Sigmoid colon (tissue), 7 donors: ENCODE data around the gene HOXC5. TPM values are rescaled to one million over a fixed set of nuclear protein-coding genes. Genes with fewer than 3 reads are reported as not detected.

Experiments
- DNase-seq: peaks from one replicate; pipeline ENCODE4 v3.0.0-alpha.2; 2019
- H3K27ac ChIP-seq, 4 donors: fragments of 200-600 bp; sonication (generic); one replicate each; pipeline ENCODE4 v1.5.1; 2016 to 2019; ENCODE audit warnings: mild to moderate bottlenecking in 1 of 4
- H3K27me3 ChIP-seq, 3 donors: fragments of 200-600 bp; sonication (generic); one replicate each; pipeline ENCODE4 v1.5.1; 2019; ENCODE audit warnings: mild to moderate bottlenecking in 1 of 3
- H3K36me3 ChIP-seq, 4 donors: fragments of 200-600 bp; sonication (generic); one replicate each; pipeline ENCODE4 v1.5.1; 2016 to 2019
- H3K4me1 ChIP-seq, 4 donors: fragments of 200-600 bp; sonication (generic); one replicate each; pipeline ENCODE4 v1.5.1; 2017 to 2019
- H3K4me3 ChIP-seq, 4 donors: fragments of 200-600 bp; sonication (generic); one replicate each; pipeline ENCODE4 v1.5.1; 2017 to 2019; ENCODE audit warnings: mild to moderate bottlenecking in 2 of 4, moderate library complexity in 1 of 4
- H3K9me3 ChIP-seq, 4 donors: fragments of 200-600 bp in 3 of 4; sonication (generic) in 3 of 4; one replicate each; pipeline versions ENCODE4 v1.5.1 to v1.6.1; 2013 to 2019
- CTCF ChIP-seq, 4 experiments: fragments of 450-650 bp in 3 of 4; fragments of 200-600 bp in 1 of 4; IDR thresholded peaks; one replicate each; pipeline ENCODE4 v1.5.1; 2016 to 2019; ENCODE audit warnings: antibody characterized with exemption in 4 of 4, mild to moderate bottlenecking in 3 of 4, moderate library complexity in 2 of 4
- EP300 ChIP-seq, 4 donors: sonication (generic); formaldehyde crosslinking; IDR thresholded peaks; one replicate each; pipeline ENCODE4 v1.6.1; 2017; ENCODE audit warnings: antibody characterized with exemption in 4 of 4
- POLR2A ChIP-seq, 2 donors: fragments of 450-650 bp; IDR thresholded peaks; one replicate each; pipeline ENCODE4 v1.6.1; 2016; ENCODE audit warnings: antibody characterized with exemption in 2 of 2, mild to moderate bottlenecking in 2 of 2, moderate library complexity in 2 of 2
- POLR2AphosphoS5 ChIP-seq, 4 donors: sonication (generic); formaldehyde crosslinking; IDR thresholded peaks; one replicate each; pipeline ENCODE4 v1.6.1; 2017; ENCODE audit warnings: antibody characterized with exemption in 4 of 4
- WGBS, 2 donors: extraction: QIAGEN DNeasy Blood & Tissue Kit; methylation state at CpG; one replicate each; pipeline ENCODE4 v1.1.7; 2013; 5-methylcytosine and 5-hydroxymethylcytosine counted together
- intact Hi-C: fragments of 100-400 bp; cut with DNase I; formaldehyde crosslinking; loops from one replicate; pipeline ENCODE4 v1.15.1; 2023
- polyA plus RNA-seq, 3 donors: library from polyadenylated mRNA; stranded (reverse); fragments of 200-250 nt; gene quantifications; one replicate each; pipeline ENCODE4 v1.2.3, GENCODE V29; 2013
- total RNA-seq, 4 donors: library from RNA; depleted of rRNA; stranded (reverse); fragments of >200 nt; gene quantifications; one replicate each; pipeline ENCODE4 v1.1.0, GENCODE V29; 2016
- donor health status: healthy with polysubstance abuse.
- donor health status: Bipolar disorder and iron deficiency.
- donor health status: healthy.

The HOXC5 gene
- total and polyA plus RNA-seq, 7 donors = 0.03 to 1.4 TPM; not detected in 5

DNA sequence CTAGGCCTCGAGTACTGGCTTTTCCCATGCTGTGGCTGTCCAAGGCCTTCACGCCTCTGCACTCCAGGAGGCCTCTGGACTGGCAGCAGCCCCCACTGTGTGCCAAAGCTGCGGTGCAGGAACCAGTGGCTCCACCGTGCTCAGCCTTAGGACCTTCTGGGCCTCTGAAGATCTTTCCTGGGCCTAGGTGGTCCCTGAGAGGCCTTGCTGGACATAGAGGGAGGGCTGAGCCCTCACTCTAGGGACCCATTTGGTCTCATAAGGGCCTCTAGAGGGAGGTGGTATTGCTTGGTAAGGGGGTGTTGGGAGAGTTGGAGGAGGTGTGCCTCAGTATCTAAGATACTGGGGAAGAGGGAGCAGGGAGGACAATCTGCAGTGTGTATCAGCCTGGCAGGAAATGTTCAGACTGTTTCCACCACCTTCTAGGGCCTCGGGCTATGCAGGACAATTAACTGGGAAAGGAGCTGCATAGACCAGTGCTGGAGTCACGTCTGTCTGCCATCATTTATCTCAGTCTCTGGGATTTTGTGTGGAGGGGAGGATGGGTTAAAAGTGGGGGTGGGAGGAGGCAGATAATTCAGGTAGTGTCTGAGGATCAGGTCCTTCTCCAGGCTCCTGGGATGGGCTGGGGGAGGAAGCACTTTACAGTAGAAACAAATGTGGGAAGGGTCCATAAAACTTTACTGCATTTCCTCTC lies 2.9 kb downstream of the HOXC5 start:
- H3K4me1 ChIP-seq = peaks cover 0 to 29% (median 25%) of the 10 kb centered on the region in 4 donors
- H3K36me3 ChIP-seq = no peaks in the 10 kb centered on the region
- TF ChIP-seq CTCF (IDR thresholded peaks at IDR 0.05) (no peak), EP300 (IDR thresholded peaks at IDR 0.05) (no peak), POLR2A (IDR thresholded peaks at IDR 0.05) (no peak)
- WGBS, 2 donors = 49 to 74% methylated on average over 6 of the region's 6 CpGs
- peaks cover 32 to 100% (median 94%) of the 10 kb centered on the region in 3 donors for H3K27me3 ChIP-seq
- H3K27ac ChIP-seq = no peak overlapping the region
- DNase-seq = no peak
- H3K4me3 ChIP-seq = no peak overlapping the region
- no peaks in the 10 kb centered on the region for H3K9me3 ChIP-seq
- intact Hi-C loops = no loop called here

DNA sequence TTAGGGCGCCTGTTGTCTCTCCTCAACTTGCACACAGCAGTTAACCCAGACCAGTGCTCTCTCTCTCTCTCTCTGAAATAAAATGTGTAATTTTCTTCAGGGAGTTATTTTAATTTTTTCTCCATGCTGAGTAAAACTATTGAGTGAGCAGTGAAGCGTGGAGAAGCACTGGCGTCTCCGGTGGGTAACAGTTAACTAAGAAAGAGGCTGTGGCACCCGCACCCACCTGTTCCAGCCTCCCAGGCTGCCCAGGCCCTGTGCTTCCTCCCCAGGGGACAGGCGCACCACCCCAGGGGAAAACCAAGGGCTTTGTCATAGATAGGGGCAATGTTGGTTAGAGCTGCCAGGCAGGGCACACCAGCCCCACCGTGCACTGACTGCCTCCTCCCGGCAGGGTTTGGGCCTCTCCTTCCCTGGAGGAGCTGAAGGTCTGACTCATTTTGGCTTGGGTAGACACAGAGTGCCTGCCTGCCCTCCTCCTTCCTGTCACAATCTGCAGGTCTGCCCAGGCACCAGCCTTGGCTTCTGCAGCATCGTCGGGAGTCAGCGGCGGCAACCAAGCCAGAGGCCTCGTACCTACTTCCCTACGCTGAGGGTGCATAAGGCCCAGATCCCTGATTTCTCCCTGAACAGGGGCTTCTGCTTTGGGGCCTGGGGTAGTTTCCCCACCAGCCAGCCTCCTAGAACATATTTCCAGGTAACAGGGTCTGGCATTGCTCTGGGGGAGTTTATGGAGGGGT lies 3.9 kb downstream of the HOXC5 start:
- no peaks in the 10 kb centered on the region for H3K36me3 ChIP-seq
- no peaks in the 10 kb centered on the region for H3K9me3 ChIP-seq
- intact Hi-C loops = no loop called here
- H3K27ac ChIP-seq = no peak overlapping the region
- H3K27me3 ChIP-seq = peaks cover 27 to 99% (median 94%) of the 10 kb centered on the region in 3 donors
- no peak for TF ChIP-seq EP300 (IDR thresholded peaks at IDR 0.05)
- no peak for TF ChIP-seq POLR2AphosphoS5 (IDR thresholded peaks at IDR 0.05)
- TF ChIP-seq CTCF (IDR thresholded peaks at IDR 0.05) = no peak
- no peak for TF ChIP-seq POLR2A (IDR thresholded peaks at IDR 0.05)
- no peak for DNase-seq
- no peak overlapping the region for H3K4me3 ChIP-seq
- peaks cover 0 to 21% (median 17%) of the 10 kb centered on the region in 4 donors for H3K4me1 ChIP-seq
- 52 to 58% methylated on average over 14 of the region's 14 CpGs for WGBS, 2 donors

GRCh38 chr12:54037360-54038283 lies 4.8 kb downstream of the HOXC5 start:
- Histone ChIP-seq H3K27ac (no peak overlapping the region), H3K4me3 (no peak overlapping the region), H3K27me3 (peaks cover 29 to 99% (median 95%) of the 10 kb centered on the region in 3 donors), H3K36me3 (no peaks in the 10 kb centered on the region), H3K9me3 (no peaks in the 10 kb centered on the region), H3K4me1 (peaks cover 0 to 21% (median 17%) of the 10 kb centered on the region in 4 donors)
- 22 to 34% methylated on average over 14 of the region's 14 CpGs for WGBS, 2 donors
- no peak for TF ChIP-seq POLR2AphosphoS5 (IDR thresholded peaks at IDR 0.05)
- TF ChIP-seq EP300 (IDR thresholded peaks at IDR 0.05) = no peak
- no peak for TF ChIP-seq CTCF (IDR thresholded peaks at IDR 0.05)
- no peak for TF ChIP-seq POLR2A (IDR thresholded peaks at IDR 0.05)
- no peak for DNase-seq
- intact Hi-C loops = no loop called here

- WGBS, 2 donors = 49 to 55% methylated on average over 5 of the region's 5 CpGs
- Histone ChIP-seq H3K9me3 (no peaks in the 10 kb centered on the region), H3K36me3 (no peaks in the 10 kb centered on the region), H3K27ac (peak overlapping the region in 1 of 4 donors; percentile 34), H3K4me1 (peaks cover 0 to 14% (median 11%) of the 10 kb centered on the region in 4 donors), H3K4me3 (no peak overlapping the region), H3K27me3 (peaks cover 23 to 99% (median 95%) of the 10 kb centered on the region in 3 donors)
- intact Hi-C loops = no loop called here
- DNase-seq = no peak
- TF ChIP-seq EP300 (IDR thresholded peaks at IDR 0.05) (no peak), POLR2A (IDR thresholded peaks at IDR 0.05) (no peak), POLR2AphosphoS5 (IDR thresholded peaks at IDR 0.05) (no peak), CTCF (IDR thresholded peaks at IDR 0.05) (no peak)
These were observed 5.5 kb downstream of the HOXC5 start for GRCh38 chr12:54038284-54038870.
